K562 (cell line): ENCODE results near the gene AGMO. TPM values are rescaled to one million over a fixed set of nuclear protein-coding genes. Genes with fewer than 3 reads are reported as not detected.

Experiments
- ATAC-seq: fragments of 200-7000 bp; cut with Tn5 transposase; 3 replicates; pipeline ENCODE4 v1.9.1; 2020; ENCODE audit warnings: moderate library complexity
- BruUV-seq: library from RNA; stranded (reverse); fragments of 400-500 nt; replicated peaks from 2 replicates; lab custom pipeline; 2021; lab: Mats Ljungman, UMichigan
- CTCF ChIA-PET: fragments of 300-600 bp; formaldehyde crosslinking; extraction: SDS; loops from one replicate; lab custom pipeline; 2021; ENCODE audit warnings: low intra/inter-chr PET ratio; lab: Yijun Ruan, JAX
- POLR2A ChIA-PET: fragments of 300-600, 350-650 bp; sonication (Branson Sonifier 250); formaldehyde crosslinking; extraction: SDS; loops from one replicate; lab custom pipeline; 2021; ENCODE audit warnings: antibody characterized with exemption, inconsistent platforms; lab: Yijun Ruan, JAX
- DNase-seq, 4 experiments: peaks; one replicate each; pipeline versions ENCODE4 v3.0.0 to v3.0.0-alpha.2; 2011 to 2018; ENCODE audit warnings: low spot score in 3 of 4, mixed read lengths in 3 of 4; ENCODE audit errors: extremely low read depth in 1 of 4
- FAIRE-seq: peaks from 2 replicates; lab custom pipeline; 2011; peaks lifted over from hg19 to GRCh38; lab: Jason Lieb, UNC
- H2AFZ ChIP-seq: 2 replicates; pipeline ENCODE4 v1.6.0; 2011; ENCODE audit warnings: low read depth, low read length, control low read depth, inconsistent platforms
- H3K27ac ChIP-seq: fragments of 200-600 bp; 3 replicates; pipeline ENCODE4 v1.8.0; 2011; ENCODE audit warnings: low read depth, mild to moderate bottlenecking, control low read depth, inconsistent platforms, low read length, moderate library complexity, mixed read lengths; ENCODE audit errors: extremely low read depth
- H3K27me3 ChIP-seq, 2 experiments: fragments of 300-600 bp in 1 of 2; 2 replicates in 1 of 2; 3 replicates in 1 of 2; pipeline versions ENCODE4 v1.6.0 to v1.8.0; 2011; ENCODE audit warnings: inconsistent platforms in 2 of 2, low read length in 2 of 2, mild to moderate bottlenecking in 1 of 2, mixed read lengths in 1 of 2, moderate library complexity in 1 of 2; ENCODE audit not compliant: control insufficient read depth in 2 of 2, insufficient read depth in 2 of 2
- H3K36me3 ChIP-seq: fragments of 300-600 bp; 3 replicates; pipeline ENCODE4 v1.8.0; 2011; ENCODE audit warnings: mild to moderate bottlenecking, low read length, inconsistent platforms; ENCODE audit not compliant: control insufficient read depth, insufficient read depth
- H3K4me1 ChIP-seq, 2 experiments: fragments of 200-600 bp in 1 of 2; replicated peaks in 1 of 2; 2 replicates in 1 of 2; 3 replicates in 1 of 2; pipeline versions ENCODE4 v1.5.1 to v1.8.0; 2011; ENCODE audit warnings: inconsistent platforms in 2 of 2, low read length in 2 of 2, mild to moderate bottlenecking in 1 of 2, mixed read lengths in 1 of 2, moderate library complexity in 1 of 2; ENCODE audit not compliant: control insufficient read depth in 2 of 2, insufficient read depth in 2 of 2
- H3K4me2 ChIP-seq: 2 replicates; pipeline ENCODE4 v1.6.1; 2011; ENCODE audit warnings: low read length, control low read depth, inconsistent platforms, mixed read lengths; ENCODE audit not compliant: insufficient read depth
- H3K4me3 ChIP-seq: fragments of 200-600 bp; sonication (generic), shearing (Covaris generic); 2 replicates; pipeline ENCODE4 v1.5.1; 2016; ENCODE audit warnings: control low read depth, inconsistent platforms
- H3K79me2 ChIP-seq: fragments of 200-600 bp; 3 replicates; pipeline ENCODE4 v1.8.0; 2011; ENCODE audit warnings: low read length, inconsistent platforms; ENCODE audit not compliant: control insufficient read depth, insufficient read depth
- H3K9ac ChIP-seq, 2 experiments: 2 replicates each; pipeline versions ENCODE4 v1.6.0 to v1.6.1; 2011; ENCODE audit warnings: low read depth in 2 of 2, low read length in 2 of 2, control low read depth in 1 of 2, inconsistent platforms in 1 of 2, mild to moderate bottlenecking in 1 of 2, mixed read lengths in 1 of 2; ENCODE audit not compliant: insufficient read depth in 1 of 2
- H3K9me1 ChIP-seq: one replicate; pipeline ENCODE4 v1.6.0; 2011; ENCODE audit warnings: inconsistent platforms, mild to moderate bottlenecking, low read length, moderate library complexity; ENCODE audit not compliant: control insufficient read depth, insufficient read depth
- H3K9me3 ChIP-seq: replicated peaks from 2 replicates; pipeline ENCODE4 v1.5.1; 2011; ENCODE audit warnings: low read depth, low read length, inconsistent platforms; ENCODE audit not compliant: control insufficient read depth, insufficient read depth
- H4K20me1 ChIP-seq: replicated peaks from 2 replicates; pipeline ENCODE4 v1.6.1; 2011; ENCODE audit warnings: low read length, inconsistent platforms, mixed read lengths; ENCODE audit not compliant: control insufficient read depth, insufficient read depth
- ATF4 ChIP-seq: fragments of 450-650 bp; formaldehyde crosslinking; IDR thresholded peaks from 2 replicates; pipeline ENCODE4 v1.4.0; 2022; ENCODE audit warnings: mild to moderate bottlenecking, moderate library complexity
- FUS ChIP-seq: fragments of 200-400 bp; formaldehyde crosslinking; optimal IDR thresholded peaks from 2 replicates; pipeline ENCODE3; 2017; ENCODE audit warnings: low read depth, low read length
- NFIC ChIP-seq: fragments of 450-650 bp; IDR thresholded peaks from 2 replicates; pipeline ENCODE4 v1.6.1; 2017; ENCODE audit warnings: mild to moderate bottlenecking, inconsistent platforms
- NFIX ChIP-seq: fragments of 250-450 bp; sonication (Bioruptor Pico); IDR thresholded peaks from 2 replicates; pipeline ENCODE4 v1.4.0; 2020; ENCODE audit warnings: low read depth, mild to moderate bottlenecking, moderate library complexity
- ZNF707 ChIP-seq: fragments of 250-450 bp; sonication (Bioruptor Pico); conservative IDR thresholded peaks from 2 replicates; pipeline ENCODE4 v1.8.0; 2022; ENCODE audit warnings: inconsistent platforms, mild to moderate bottlenecking, moderate library complexity
- in situ Hi-C: fragments of 300-500 bp; cut with MboI; formaldehyde crosslinking; loops from 4 replicates; pipeline ENCODE4 v1.15.0; 2018; ENCODE audit warnings: inconsistent platforms, mixed read lengths
- intact Hi-C: fragments of 100-400 bp; cut with micrococcal nuclease; formaldehyde crosslinking; loops from 2 replicates; pipeline ENCODE4 v1.14.2; 2022
- polyA plus RNA-seq, 8 experiments: library from polyadenylated mRNA; depleted of rRNA in 4 of 8; stranded (reverse) in 5 of 8; unstranded in 3 of 8; fragments of >200 nt; fragmentation: Nextera tagmentation in 2 of 8; fragmentation: Illumina TruSeq in 1 of 8; extraction: Ambion mirVana in 2 of 8; extraction: Trizol in 1 of 8; gene quantifications; 2 replicates each; pipeline versions ENCODE4 v1.2.1 to v1.2.3, GENCODE V29; 2011 to 2014; ENCODE audit warnings: inconsistent platforms in 1 of 8, missing spikeins in 1 of 8
- total RNA-seq, 7 experiments: library from RNA; depleted of rRNA in 6 of 7; stranded (reverse); fragments of >200 nt in 6 of 7; fragmentation: Illumina TruSeq in 2 of 7; extraction: Trizol in 2 of 7; gene quantifications; 2 replicates each; pipeline versions ENCODE4 v1.2.1 to v1.2.3, GENCODE V29; 2011 to 2021; ENCODE audit warnings: low replicate concordance in 1 of 7

The AGMO gene
- total and polyA plus RNA-seq, 9 of the 15 experiments (the other 6 are each of a cell fraction or from before 2014, with no cell fraction given): 0.30 to 1.4 (median 0.69) TPM; not detected in 1

- TF ChIP-seq ATF4 (CRISPR knock-in tag): no peak
Measured at GRCh38 chr7:15507171-15507570, 54.6 kb downstream of the AGMO start (continued).

- in situ Hi-C loops (no loop called here), intact Hi-C loops (no loop called here)
- no peaks in the 10 kb centered on the region for H3K27me3 ChIP-seq
- TF ChIP-seq NFIC (peak; percentile 97), FUS (no peak), NFIX (CRISPR knock-in tag) (peak; percentile 99), ZNF707 (CRISPR knock-in tag) (no peak)
- no peaks in the 10 kb centered on the region for H3K4me1 ChIP-seq
- no peak overlapping the region for H3K4me3 ChIP-seq
- no peaks in the 10 kb centered on the region for H3K79me2 ChIP-seq
- no peaks in the 10 kb centered on the region for H3K36me3 ChIP-seq
- H3K27ac ChIP-seq: no peak overlapping the region
- H3K9ac ChIP-seq: no peak overlapping the region
- ChIA-PET POLR2A (no interaction called here), CTCF (no interaction called here)
- no TSS peak for BruUV-seq
- H3K9me3 ChIP-seq: peaks cover 2% of the 10 kb centered on the region; the same call in 1 of the 2 replicates
- no peak overlapping the region for H2AFZ ChIP-seq
- no peak for FAIRE-seq
- ATAC-seq: no peak
- no peak for DNase-seq
- H4K20me1 ChIP-seq: no peaks in the 10 kb centered on the region
- no peaks in the 10 kb centered on the region for H3K9me1 ChIP-seq
- no peak overlapping the region for H3K4me2 ChIP-seq
Measured at GRCh38 chr7:15505761-15506160, 56.1 kb downstream of the AGMO start.
